Putamen (tissue), 1 donor: ENCODE measurements around the gene COQ3.

Experiments used
- DNase-seq: peaks from one replicate; pipeline ENCODE4 v3.0.0-alpha.2; 2016; ENCODE audit warnings: low spot score

COQ3 gene

GRCh38 chr6:99393698-99394531 is at the start of gene COQ3:
TSS of gene COQ3 (minus strand) at chr6:99394195. CDS start at chr6:99394179, 16 bp downstream.
- DNase-seq = peak; percentile 73

- no peak for DNase-seq
These were observed 40.9 kb upstream of the COQ3 start for GRCh38 chr6:99434702-99435530.

- DNase-seq = no peak
These were observed 38.9 kb upstream of the COQ3 start for GRCh38 chr6:99432877-99433276.

- no peak for DNase-seq
These were observed 37.9 kb upstream of the COQ3 start for GRCh38 chr6:99431901-99432300.

GRCh38 chr6:99427988-99428387 is 34.0 kb upstream of the COQ3 start:
- DNase-seq = no peak

- no peak for DNase-seq
These were observed 32.4 kb upstream of the COQ3 start for GRCh38 chr6:99426451-99426757.

- peak; percentile 92 for DNase-seq
These were observed 31.9 kb upstream of the COQ3 start for GRCh38 chr6:99425647-99426450.

GRCh38 chr6:99424761-99425646 is 31.0 kb upstream of the COQ3 start, which contains the start of gene PNISR:
TSS of gene PNISR (minus strand) at chr6:99425308. CDS start at chr6:99414659, 10,649 bp downstream.
- peak; percentile 99 for DNase-seq

- DNase-seq = no peak
These were observed 30.0 kb upstream of the COQ3 start for GRCh38 chr6:99424022-99424421.

GRCh38 chr6:99422912-99423311 is 28.9 kb upstream of the COQ3 start:
- DNase-seq = no peak

- no peak for DNase-seq
These were observed 23.1 kb upstream of the COQ3 start for GRCh38 chr6:99416892-99417767.

- no peak for DNase-seq
These were observed 22.2 kb upstream of the COQ3 start for GRCh38 chr6:99416226-99416625.

- no peak for DNase-seq
These were observed 21.5 kb upstream of the COQ3 start for GRCh38 chr6:99415446-99415845.

- DNase-seq = peak; percentile 56
These were observed 18.1 kb upstream of the COQ3 start for GRCh38 chr6:99412065-99412464.

- DNase-seq = no peak
These were observed 15.7 kb upstream of the COQ3 start for GRCh38 chr6:99409672-99410071.

GRCh38 chr6:99407076-99407475 is 13.1 kb upstream of the COQ3 start:
- no peak for DNase-seq

GRCh38 chr6:99402448-99402847 is 8.5 kb upstream of the COQ3 start:
- no peak for DNase-seq

GRCh38 chr6:99397287-99397686 is 3.3 kb upstream of the COQ3 start:
- no peak for DNase-seq

- no peak for DNase-seq
These were observed 663 bp downstream of the COQ3 start for GRCh38 chr6:99393366-99393697.

- no peak for DNase-seq
These were observed 3.1 kb downstream of the COQ3 start for GRCh38 chr6:99390896-99391295.
